Fibroblast of lung (primary cell): ENCODE data around the gene SEMA6A. TPM values are rescaled to one million over a fixed set of nuclear protein-coding genes. Genes with fewer than 3 reads are reported as not detected.

Source experiments
- DNase-seq, 2 donors: peaks; one replicate each; pipeline versions ENCODE4 v3.0.0 to v3.0.0-alpha.2; 2010; ENCODE audit warnings: low read depth in 2 of 2
- H2AFZ ChIP-seq: 2 replicates; pipeline ENCODE4 v1.5.1; 2012; ENCODE audit warnings: low read length, control low read depth, inconsistent platforms
- H3K27ac ChIP-seq: 2 replicates; pipeline ENCODE4 v1.5.1; 2011; ENCODE audit warnings: low read length, control low read depth; ENCODE audit not compliant: insufficient read depth
- H3K27me3 ChIP-seq: 2 replicates; pipeline ENCODE4 v1.5.1; 2011; ENCODE audit warnings: mild to moderate bottlenecking, low read length; ENCODE audit not compliant: control insufficient read depth, insufficient read depth
- H3K36me3 ChIP-seq: 2 replicates; pipeline ENCODE4 v1.5.1; 2011; ENCODE audit warnings: low read length; ENCODE audit not compliant: control insufficient read depth, insufficient read depth
- H3K4me1 ChIP-seq: 2 replicates; pipeline ENCODE4 v1.5.1; 2011; ENCODE audit warnings: low read length; ENCODE audit not compliant: control insufficient read depth, insufficient read depth; ENCODE audit errors: extremely low read depth
- H3K4me2 ChIP-seq: 2 replicates; pipeline ENCODE4 v1.5.1; 2011; ENCODE audit warnings: low read length, control low read depth; ENCODE audit not compliant: insufficient read depth; ENCODE audit errors: extremely low read depth
- H3K4me3 ChIP-seq, 4 experiments: fragments of 200-600 bp in 1 of 4; sonication (generic) in 1 of 4; replicated peaks in 1 of 4; 2 replicates each; pipeline ENCODE4 v1.5.1; 2011 to 2016; ENCODE audit warnings: low read length in 4 of 4, low read depth in 3 of 4, mild to moderate bottlenecking in 3 of 4, control low read depth in 2 of 4, inconsistent platforms in 1 of 4, mixed read lengths in 1 of 4; ENCODE audit not compliant: insufficient read depth in 1 of 4; ENCODE audit errors: control extremely low read depth in 1 of 4
- H3K79me2 ChIP-seq: 2 replicates; pipeline ENCODE4 v1.5.1; 2012; ENCODE audit warnings: mild to moderate bottlenecking, low read length, inconsistent platforms; ENCODE audit not compliant: control insufficient read depth, insufficient read depth
- H3K9ac ChIP-seq: 2 replicates; pipeline ENCODE4 v1.5.1; 2011; ENCODE audit warnings: mild to moderate bottlenecking, low read length, control low read depth; ENCODE audit not compliant: insufficient read depth
- H3K9me3 ChIP-seq: 2 replicates; pipeline ENCODE4 v1.5.1; 2012; ENCODE audit warnings: low read depth, low read length; ENCODE audit not compliant: control insufficient read depth, insufficient read depth
- H4K20me1 ChIP-seq: 2 replicates; pipeline ENCODE4 v1.5.1; 2011; ENCODE audit warnings: low read length; ENCODE audit not compliant: control insufficient read depth, insufficient read depth; ENCODE audit errors: extremely low read depth
- EZH2 ChIP-seq: IDR thresholded peaks from 2 replicates; pipeline ENCODE4 v1.5.1; 2012; ENCODE audit warnings: low read length, control low read depth, mild to moderate bottlenecking; ENCODE audit errors: missing control alignments
- polyA plus RNA-seq, 2 donors: library from polyadenylated mRNA; depleted of rRNA in 1 of 2; stranded (reverse) in 1 of 2; unstranded in 1 of 2; fragments of >200 nt; gene quantifications; 2 replicates each; pipeline ENCODE4 v1.2.1, GENCODE V29; 2011 to 2012; ENCODE audit warnings: missing spikeins in 1 of 2
- total RNA-seq: library from RNA; depleted of rRNA; stranded (reverse); fragments of >200 nt; gene quantifications from 2 replicates; pipeline ENCODE4 v1.2.1, GENCODE V29; 2014
- TF ChIP-seq, protein P1 (sequence below), 2 donors: IDR thresholded peaks in 1 of 2; conservative IDR thresholded peaks in 1 of 2; 1 replicate in 1 of 2; 2 replicates in 1 of 2; pipeline ENCODE4 v1.5.1; 2011 to 2012; ENCODE audit warnings: low read length in 2 of 2, control low read depth in 1 of 2, inconsistent platforms in 1 of 2, low read depth in 1 of 2, mild to moderate bottlenecking in 1 of 2

SEMA6A gene
- total and polyA plus RNA-seq, 2 donors (not counting 1 experiment from before 2014, with no cell fraction given): 0.17 to 0.22 TPM

DNA sequence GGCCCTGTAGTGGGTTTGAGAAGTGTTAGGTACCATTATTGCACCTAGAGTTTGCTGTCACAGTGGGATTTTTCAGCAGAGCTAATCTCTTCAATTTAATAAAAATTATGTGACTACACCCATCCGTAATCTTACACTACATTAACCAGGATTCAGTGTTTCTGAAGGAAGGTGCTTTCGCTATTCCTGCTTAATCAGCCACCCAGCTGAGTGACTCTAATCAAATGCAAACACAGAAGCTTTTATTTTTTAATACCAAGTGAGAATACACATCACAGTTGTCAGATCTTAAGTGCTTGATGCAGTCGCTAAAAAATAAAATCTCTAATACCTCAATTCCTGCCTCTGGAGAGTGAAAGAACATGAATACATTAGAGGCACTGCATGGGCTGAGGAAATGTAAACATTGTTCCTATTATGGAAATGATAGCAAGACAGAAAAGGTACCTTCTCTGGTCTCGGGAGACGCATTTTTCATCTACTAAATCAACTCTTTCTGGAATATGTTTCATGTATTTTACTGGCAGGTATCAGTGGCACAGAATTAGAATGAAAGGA, 125.7 kb downstream of the SEMA6A start:
- Histone ChIP-seq H3K4me3 (no peak overlapping the region), H3K4me1 (no peaks in the 10 kb centered on the region), H3K79me2 (no peaks in the 10 kb centered on the region), H3K27me3 (no peaks in the 10 kb centered on the region), H3K36me3 (no peaks in the 10 kb centered on the region), H3K9ac (no peak overlapping the region), H3K27ac (no peak overlapping the region), H2AFZ (no peak overlapping the region), H4K20me1 (no peaks in the 10 kb centered on the region), H3K4me2 (no peak overlapping the region), H3K9me3 (no peaks in the 10 kb centered on the region)
- TF ChIP-seq, protein P1, sequence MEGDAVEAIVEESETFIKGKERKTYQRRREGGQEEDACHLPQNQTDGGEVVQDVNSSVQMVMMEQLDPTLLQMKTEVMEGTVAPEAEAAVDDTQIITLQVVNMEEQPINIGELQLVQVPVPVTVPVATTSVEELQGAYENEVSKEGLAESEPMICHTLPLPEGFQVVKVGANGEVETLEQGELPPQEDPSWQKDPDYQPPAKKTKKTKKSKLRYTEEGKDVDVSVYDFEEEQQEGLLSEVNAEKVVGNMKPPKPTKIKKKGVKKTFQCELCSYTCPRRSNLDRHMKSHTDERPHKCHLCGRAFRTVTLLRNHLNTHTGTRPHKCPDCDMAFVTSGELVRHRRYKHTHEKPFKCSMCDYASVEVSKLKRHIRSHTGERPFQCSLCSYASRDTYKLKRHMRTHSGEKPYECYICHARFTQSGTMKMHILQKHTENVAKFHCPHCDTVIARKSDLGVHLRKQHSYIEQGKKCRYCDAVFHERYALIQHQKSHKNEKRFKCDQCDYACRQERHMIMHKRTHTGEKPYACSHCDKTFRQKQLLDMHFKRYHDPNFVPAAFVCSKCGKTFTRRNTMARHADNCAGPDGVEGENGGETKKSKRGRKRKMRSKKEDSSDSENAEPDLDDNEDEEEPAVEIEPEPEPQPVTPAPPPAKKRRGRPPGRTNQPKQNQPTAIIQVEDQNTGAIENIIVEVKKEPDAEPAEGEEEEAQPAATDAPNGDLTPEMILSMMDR (conservative IDR thresholded peaks at IDR 0.05 in 1 of 2, IDR thresholded peaks at IDR 0.05 in 1 of 2; ENCODE audit: low read depth in 1 of 2, low read length in 2 of 2): no peak
- no peak for TF ChIP-seq EZH2
- no peak for DNase-seq

DNA sequence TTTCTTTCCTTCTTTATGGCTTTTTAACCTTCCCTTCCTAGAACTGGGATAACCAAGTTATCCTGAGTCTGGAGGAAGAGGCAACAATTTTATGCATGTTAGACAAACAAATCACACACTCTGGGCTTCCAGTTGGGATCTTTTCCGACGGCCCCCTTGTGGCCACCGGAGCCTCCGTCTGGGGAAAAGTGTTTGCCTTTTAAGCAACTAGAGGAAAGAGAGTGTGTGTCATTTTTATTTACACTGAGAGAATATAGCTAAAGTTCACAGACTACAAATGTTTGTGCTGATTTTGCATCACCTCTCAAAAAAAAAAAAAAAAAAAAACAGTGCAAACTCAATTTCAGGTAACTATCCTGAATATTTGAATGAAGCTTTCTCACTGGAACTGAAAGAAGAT, 126.2 kb downstream of the SEMA6A start:
- no peak overlapping the region for H3K27ac ChIP-seq
- H3K9me3 ChIP-seq: no peaks in the 10 kb centered on the region
- TF ChIP-seq EZH2: no peak
- TF ChIP-seq, protein P1 (conservative IDR thresholded peaks at IDR 0.05 in 1 of 2, IDR thresholded peaks at IDR 0.05 in 1 of 2; ENCODE audit: low read depth in 1 of 2, low read length in 2 of 2): no peak
- no peak for DNase-seq
- no peak overlapping the region for H3K4me2 ChIP-seq
- H3K9ac ChIP-seq: no peak overlapping the region
- no peaks in the 10 kb centered on the region for H3K27me3 ChIP-seq
- no peaks in the 10 kb centered on the region for H3K4me1 ChIP-seq
- H3K79me2 ChIP-seq: no peaks in the 10 kb centered on the region
- no peak overlapping the region for H2AFZ ChIP-seq
- H4K20me1 ChIP-seq: no peaks in the 10 kb centered on the region
- no peak overlapping the region for H3K4me3 ChIP-seq
- no peaks in the 10 kb centered on the region for H3K36me3 ChIP-seq

DNA sequence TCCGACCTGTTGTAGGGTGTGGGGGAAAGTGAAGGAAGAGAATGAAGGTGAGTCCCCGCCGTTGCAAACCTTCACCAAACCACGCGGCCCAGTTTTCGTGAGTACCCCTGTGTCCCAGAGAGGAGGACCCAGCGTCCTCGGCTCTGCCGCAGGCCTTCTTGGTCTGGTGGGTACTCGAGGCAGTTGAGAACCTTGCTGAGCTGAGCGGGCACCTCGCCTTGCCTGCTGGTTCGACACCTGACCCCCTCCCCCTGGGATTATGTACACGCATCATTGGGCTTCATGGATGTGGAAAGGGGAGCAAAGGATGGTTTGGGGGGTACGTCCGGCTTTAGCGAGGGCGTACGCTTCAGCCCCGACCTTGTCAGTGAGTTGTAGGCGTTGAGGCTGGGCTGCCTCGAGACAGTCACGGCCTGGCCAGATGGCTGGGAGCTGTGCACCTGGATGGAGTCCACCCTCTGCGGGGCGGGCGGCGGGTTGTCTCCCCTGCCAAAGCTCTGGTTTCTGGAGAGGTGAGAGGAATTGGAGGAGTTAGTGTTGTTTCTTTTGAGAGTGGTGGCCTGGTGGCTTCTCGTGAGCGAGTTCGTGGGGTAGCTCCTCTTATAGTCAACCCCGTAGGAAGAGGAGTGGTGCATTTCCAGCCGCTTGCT, 128.1 kb downstream of the SEMA6A start:
- Histone ChIP-seq H3K79me2 (no peaks in the 10 kb centered on the region), H3K27ac (no peak overlapping the region), H3K4me1 (no peaks in the 10 kb centered on the region), H3K9ac (no peak overlapping the region), H3K9me3 (no peaks in the 10 kb centered on the region), H3K27me3 (no peaks in the 10 kb centered on the region), H3K36me3 (no peaks in the 10 kb centered on the region), H4K20me1 (no peaks in the 10 kb centered on the region), H3K4me3 (no peak overlapping the region), H2AFZ (no peak overlapping the region), H3K4me2 (no peak overlapping the region)
- TF ChIP-seq, protein P1 (conservative IDR thresholded peaks at IDR 0.05 in 1 of 2, IDR thresholded peaks at IDR 0.05 in 1 of 2; ENCODE audit: low read depth in 1 of 2, low read length in 2 of 2): no peak
- no peak for TF ChIP-seq EZH2
- DNase-seq: no peak
